Fibroblast of mammary gland (primary cell): ENCODE measurements around the gene MTCL3.
A peak's percentile ranks its signal among the peaks of the same experiment; 100 is the strongest.

ENCODE experiments used
- DNase-seq: peaks from one replicate; pipeline ENCODE4 v3.0.0-alpha.2; 2010; ENCODE audit warnings: low read depth
- H3K4me3 ChIP-seq: 2 replicates; pipeline ENCODE4 v1.5.1; 2011; ENCODE audit warnings: low read depth, mild to moderate bottlenecking, low read length, moderate library complexity; ENCODE audit not compliant: control insufficient read depth
- TF ChIP-seq, protein P1 (sequence below): conservative IDR thresholded peaks from 2 replicates; pipeline ENCODE4 v1.5.1; 2011; ENCODE audit warnings: low read depth, low read length, inconsistent platforms; ENCODE audit not compliant: control insufficient read depth, insufficient read depth

MTCL3 gene

DNA sequence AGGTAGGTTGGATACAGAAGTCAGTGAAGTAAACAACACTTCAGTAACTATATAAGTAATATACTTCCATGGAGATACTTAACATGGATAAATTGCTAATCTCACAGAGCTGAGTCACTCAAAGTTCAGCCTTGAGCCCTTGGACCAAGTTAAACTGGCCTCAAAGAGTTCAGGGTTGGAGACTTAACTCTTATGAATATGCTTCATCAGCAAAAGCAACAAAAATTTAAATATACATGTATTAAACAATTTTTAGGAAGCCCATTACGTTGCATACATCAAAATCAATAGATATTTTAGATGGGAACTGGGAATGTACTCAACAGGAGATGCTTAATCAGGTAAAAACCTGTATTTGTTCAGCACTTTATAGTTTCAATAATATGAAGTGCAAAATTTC, 12.2 kb downstream of the MTCL3 start:
- no peak for DNase-seq
- no peak overlapping the region for H3K4me3 ChIP-seq
- TF ChIP-seq, protein P1, sequence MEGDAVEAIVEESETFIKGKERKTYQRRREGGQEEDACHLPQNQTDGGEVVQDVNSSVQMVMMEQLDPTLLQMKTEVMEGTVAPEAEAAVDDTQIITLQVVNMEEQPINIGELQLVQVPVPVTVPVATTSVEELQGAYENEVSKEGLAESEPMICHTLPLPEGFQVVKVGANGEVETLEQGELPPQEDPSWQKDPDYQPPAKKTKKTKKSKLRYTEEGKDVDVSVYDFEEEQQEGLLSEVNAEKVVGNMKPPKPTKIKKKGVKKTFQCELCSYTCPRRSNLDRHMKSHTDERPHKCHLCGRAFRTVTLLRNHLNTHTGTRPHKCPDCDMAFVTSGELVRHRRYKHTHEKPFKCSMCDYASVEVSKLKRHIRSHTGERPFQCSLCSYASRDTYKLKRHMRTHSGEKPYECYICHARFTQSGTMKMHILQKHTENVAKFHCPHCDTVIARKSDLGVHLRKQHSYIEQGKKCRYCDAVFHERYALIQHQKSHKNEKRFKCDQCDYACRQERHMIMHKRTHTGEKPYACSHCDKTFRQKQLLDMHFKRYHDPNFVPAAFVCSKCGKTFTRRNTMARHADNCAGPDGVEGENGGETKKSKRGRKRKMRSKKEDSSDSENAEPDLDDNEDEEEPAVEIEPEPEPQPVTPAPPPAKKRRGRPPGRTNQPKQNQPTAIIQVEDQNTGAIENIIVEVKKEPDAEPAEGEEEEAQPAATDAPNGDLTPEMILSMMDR = no peak

DNA sequence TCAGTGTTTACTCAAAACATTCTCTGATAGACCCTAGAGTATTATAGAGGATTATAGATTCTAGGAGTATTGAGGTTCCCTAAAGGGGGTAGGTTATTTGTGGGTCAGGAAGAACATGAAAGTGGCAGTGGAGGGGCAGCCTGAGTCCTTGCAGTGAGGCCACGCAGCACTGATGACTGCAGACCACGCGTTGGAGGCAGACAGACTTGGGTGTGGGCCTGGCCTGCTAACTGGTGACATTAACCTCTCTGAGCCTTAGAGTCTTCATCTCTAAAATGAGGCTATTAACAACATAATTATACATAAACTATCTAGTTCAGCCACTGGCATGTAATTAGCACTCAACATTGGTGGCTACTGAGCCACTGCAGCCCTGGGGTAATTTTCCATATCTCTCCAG, 16.1 kb downstream of the MTCL3 start:
- TF ChIP-seq, protein P1 = no peak
- no peak overlapping the region for H3K4me3 ChIP-seq
- DNase-seq = no peak

DNA sequence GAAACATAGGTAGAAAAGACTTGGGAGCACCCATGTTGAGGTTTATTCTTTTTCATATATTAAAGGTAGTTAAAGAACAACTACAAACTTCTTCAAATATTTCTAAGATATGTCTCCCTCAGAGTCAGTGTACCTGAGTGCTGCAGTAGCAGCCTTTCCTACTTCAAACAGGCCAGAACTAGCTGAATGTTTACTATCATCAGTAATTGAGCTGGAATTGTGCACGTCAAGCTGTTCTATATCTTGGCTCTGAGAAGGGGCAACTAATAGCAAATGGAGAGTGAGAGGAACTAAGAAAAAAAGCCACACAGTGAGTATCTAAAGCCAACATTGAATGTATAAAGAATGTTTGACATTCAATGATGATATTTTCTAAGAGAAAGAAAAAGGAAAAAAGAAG, 21.7 kb downstream of the MTCL3 start:
- no peak overlapping the region for H3K4me3 ChIP-seq
- TF ChIP-seq, protein P1 = no peak
- no peak for DNase-seq

DNA sequence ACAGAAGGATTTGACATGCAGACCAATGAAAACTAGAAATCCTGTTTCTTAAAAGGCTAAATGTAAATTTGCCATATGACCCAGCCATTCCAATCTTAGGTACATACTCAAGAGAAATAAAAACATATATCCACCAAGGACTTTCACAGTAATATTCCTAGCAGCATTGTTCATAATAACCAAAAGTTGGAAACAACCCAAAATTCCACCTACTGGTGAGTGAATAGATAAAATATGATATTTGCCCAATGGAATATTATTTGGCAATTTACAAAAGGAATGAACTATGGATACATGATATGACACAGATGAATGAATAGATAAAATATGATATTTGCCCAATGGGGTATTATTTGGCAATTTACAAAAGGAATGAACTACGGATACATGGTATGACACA, 22.7 kb downstream of the MTCL3 start:
- no peak overlapping the region for H3K4me3 ChIP-seq
- peak; percentile 29 for DNase-seq
- TF ChIP-seq, protein P1 = no peak

DNA sequence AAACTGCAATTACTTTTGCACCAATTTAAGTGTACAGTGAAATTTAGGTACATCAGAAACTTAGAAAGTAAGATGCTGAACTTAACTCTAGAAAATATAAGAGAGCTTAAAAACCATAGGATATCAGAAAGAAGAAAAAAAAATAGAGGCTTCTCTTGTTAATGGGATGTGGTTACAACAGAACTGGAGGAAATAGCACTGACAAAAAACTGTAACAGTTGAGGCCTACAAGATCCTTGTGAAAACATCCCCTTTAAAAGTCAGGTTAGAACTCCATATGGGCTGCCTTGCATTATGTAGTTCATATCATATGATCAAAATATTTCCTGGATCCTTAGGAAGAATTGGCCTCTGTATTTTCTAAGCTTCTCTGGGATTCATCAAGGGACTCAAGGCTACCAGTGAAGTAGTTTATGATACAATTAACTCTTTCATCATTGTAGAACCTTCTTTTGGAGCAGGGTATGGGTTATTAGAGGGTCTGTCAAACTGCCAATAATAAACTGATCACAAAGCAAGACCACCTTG, 24.8 kb downstream of the MTCL3 start:
- TF ChIP-seq, protein P1 = no peak
- no peak for DNase-seq
- no peak overlapping the region for H3K4me3 ChIP-seq

DNA sequence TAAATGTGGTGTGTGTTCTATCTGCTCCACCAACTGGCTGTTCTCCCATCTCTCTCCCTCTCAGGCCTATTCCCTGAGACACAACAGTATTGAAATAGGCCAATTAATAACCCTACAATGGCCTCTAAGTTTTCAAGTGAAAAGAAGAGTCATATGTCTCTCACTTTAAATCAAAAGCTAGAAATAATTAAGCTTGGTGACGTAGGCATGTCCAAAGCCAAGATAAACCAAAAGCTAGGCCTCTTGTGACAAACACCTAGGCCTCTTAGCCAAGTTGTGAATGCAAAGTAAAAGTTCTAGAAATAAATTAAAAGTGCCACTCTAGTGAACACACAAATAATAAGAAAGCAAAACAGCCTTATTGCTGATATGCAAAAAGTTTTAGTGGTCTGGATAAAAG, 29.9 kb downstream of the MTCL3 start:
- H3K4me3 ChIP-seq = no peak overlapping the region
- no peak for DNase-seq
- TF ChIP-seq, protein P1 = no peak

DNA sequence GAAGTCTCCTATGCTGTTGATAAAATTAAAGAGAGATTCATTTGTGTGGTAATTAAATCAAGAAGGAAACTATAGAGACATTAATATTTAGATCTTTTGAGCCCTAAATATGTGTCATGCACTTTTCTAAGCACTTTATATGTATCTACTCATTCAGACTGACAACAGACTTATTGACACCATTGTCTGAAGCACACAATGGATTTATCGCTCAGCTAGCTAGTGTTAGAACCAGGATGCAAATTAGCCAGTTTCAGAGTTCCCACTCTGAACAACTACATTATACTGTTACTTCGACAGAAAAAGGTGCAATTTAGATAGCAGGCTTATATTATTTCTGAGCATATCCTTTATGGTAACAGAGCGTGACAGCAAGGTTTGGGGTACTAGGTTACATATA, 32.2 kb downstream of the MTCL3 start:
- TF ChIP-seq, protein P1 = no peak
- DNase-seq = no peak
- H3K4me3 ChIP-seq = no peak overlapping the region
